Liver (tissue), 9 donors: Measurements from ENCODE around the gene AGGF1. TPM values are rescaled to one million over a fixed set of nuclear protein-coding genes. Genes with fewer than 3 reads are reported as not detected.

Experiments
- DNase-seq: peaks from one replicate; pipeline ENCODE4 v3.0.0-alpha.2; 2017; ENCODE audit warnings: low spot score
- H3K27ac ChIP-seq, 2 donors: one replicate each; pipeline ENCODE4 v1.7.0; 2013; ENCODE audit warnings: inconsistent platforms in 2 of 2, low read length in 2 of 2, control low read depth in 1 of 2, low read depth in 1 of 2, mild to moderate bottlenecking in 1 of 2
- H3K27me3 ChIP-seq, 4 donors: one replicate each; pipeline versions ENCODE4 v1.6.1 to v1.7.0; 2013; ENCODE audit warnings: low read length in 3 of 4, inconsistent platforms in 1 of 4, mild to moderate bottlenecking in 1 of 4, moderate library complexity in 1 of 4; ENCODE audit not compliant: control insufficient read depth in 4 of 4, insufficient read depth in 4 of 4
- H3K36me3 ChIP-seq, 4 donors: one replicate each; pipeline versions ENCODE4 v1.6.1 to v1.7.0; 2013; ENCODE audit warnings: low read length in 3 of 4, mild to moderate bottlenecking in 3 of 4, low read depth in 1 of 4, moderate library complexity in 1 of 4; ENCODE audit not compliant: control insufficient read depth in 4 of 4, insufficient read depth in 3 of 4
- H3K4me1 ChIP-seq, 4 donors: one replicate each; pipeline versions ENCODE4 v1.6.1 to v1.7.0; 2013; ENCODE audit warnings: low read length in 3 of 4, mild to moderate bottlenecking in 3 of 4, moderate library complexity in 1 of 4; ENCODE audit not compliant: control insufficient read depth in 4 of 4, insufficient read depth in 4 of 4
- H3K4me3 ChIP-seq, 3 donors: one replicate each; pipeline versions ENCODE4 v1.6.1 to v1.7.0; 2013; ENCODE audit warnings: low read length in 3 of 3, control low read depth in 1 of 3, low read depth in 1 of 3, mild to moderate bottlenecking in 1 of 3
- H3K9ac ChIP-seq, 2 donors: one replicate each; pipeline ENCODE4 v1.7.0; 2013; ENCODE audit warnings: low read length in 2 of 2, mild to moderate bottlenecking in 2 of 2, moderate library complexity in 2 of 2, control low read depth in 1 of 2, low read depth in 1 of 2
- H3K9me3 ChIP-seq, 4 donors: one replicate each; pipeline versions ENCODE4 v1.6.1 to v1.7.0; 2013; ENCODE audit warnings: low read length in 3 of 4; ENCODE audit not compliant: control insufficient read depth in 4 of 4
- ATF3 ChIP-seq: IDR thresholded peaks from 2 replicates; pipeline ENCODE4 v1.6.1; 2016; ENCODE audit warnings: antibody characterized with exemption
- CTCF ChIP-seq: fragments of 150-350 bp; IDR thresholded peaks from 2 replicates; pipeline ENCODE4 v1.5.1; 2017; ENCODE audit warnings: improper control_type of control experiment, low read depth, low read length; ENCODE audit not compliant: missing input control
- EGR1 ChIP-seq, 2 donors: IDR thresholded peaks; 2 replicates each; pipeline ENCODE4 v1.6.1; 2016 to 2018; ENCODE audit warnings: antibody characterized with exemption in 2 of 2, low read depth in 2 of 2
- FOXA1 ChIP-seq: IDR thresholded peaks from 2 replicates; pipeline ENCODE4 v1.6.1; 2016; ENCODE audit warnings: antibody characterized with exemption
- FOXA2 ChIP-seq: IDR thresholded peaks from 2 replicates; pipeline ENCODE4 v1.6.1; 2016; ENCODE audit warnings: antibody characterized with exemption
- GABPA ChIP-seq, 2 donors: IDR thresholded peaks in 1 of 2; conservative IDR thresholded peaks in 1 of 2; 2 replicates each; pipeline ENCODE4 v1.6.1; 2016; ENCODE audit warnings: antibody characterized with exemption in 2 of 2, mild to moderate bottlenecking in 1 of 2, moderate library complexity in 1 of 2
- HNF4A ChIP-seq, 2 donors: conservative IDR thresholded peaks; 2 replicates each; pipeline ENCODE4 v1.6.1; 2016; ENCODE audit warnings: antibody characterized with exemption in 2 of 2, mild to moderate bottlenecking in 2 of 2
- HNF4G ChIP-seq: IDR thresholded peaks from 2 replicates; pipeline ENCODE4 v1.6.1; 2016; ENCODE audit warnings: antibody characterized with exemption
- MAX ChIP-seq: IDR thresholded peaks from 2 replicates; pipeline ENCODE4 v1.6.1; 2016; ENCODE audit warnings: antibody characterized with exemption
- NR2F2 ChIP-seq: IDR thresholded peaks from 2 replicates; pipeline ENCODE4 v1.6.1; 2016; ENCODE audit warnings: antibody characterized with exemption
- RAD21 ChIP-seq, 2 donors: IDR thresholded peaks; 2 replicates each; pipeline ENCODE4 v1.6.1; 2016; ENCODE audit warnings: antibody characterized with exemption in 2 of 2, mild to moderate bottlenecking in 2 of 2
- REST ChIP-seq: IDR thresholded peaks from 2 replicates; pipeline ENCODE4 v1.6.1; 2016; ENCODE audit warnings: antibody characterized with exemption, mild to moderate bottlenecking
- RXRA ChIP-seq, 2 donors: IDR thresholded peaks; 2 replicates each; pipeline ENCODE4 v1.6.1; 2017 to 2018; ENCODE audit warnings: antibody characterized with exemption in 2 of 2, mild to moderate bottlenecking in 1 of 2
- SP1 ChIP-seq: IDR thresholded peaks from 2 replicates; pipeline ENCODE4 v1.6.1; 2018; ENCODE audit warnings: antibody characterized with exemption, mild to moderate bottlenecking
- TAF1 ChIP-seq: conservative IDR thresholded peaks from 2 replicates; pipeline ENCODE4 v1.6.1; 2016; ENCODE audit warnings: antibody characterized with exemption, mild to moderate bottlenecking
- YY1 ChIP-seq: IDR thresholded peaks from 2 replicates; pipeline ENCODE4 v1.6.1; 2016; ENCODE audit warnings: antibody characterized with exemption, mild to moderate bottlenecking
- ZBTB33 ChIP-seq: IDR thresholded peaks from 2 replicates; pipeline ENCODE4 v1.6.1; 2016; ENCODE audit warnings: antibody characterized with exemption
- WGBS: extraction: QIAGEN DNeasy Blood & Tissue Kit; methylation state at CpG from one replicate; pipeline ENCODE4 v1.1.7; 2013; 5-methylcytosine and 5-hydroxymethylcytosine counted together
- polyA plus RNA-seq, 2 donors: library from polyadenylated mRNA; stranded (reverse) in 1 of 2; unstranded in 1 of 2; fragments of 200-250 nt in 1 of 2; fragments of >200 nt in 1 of 2; fragmentation: Nextera tagmentation in 1 of 2; extraction: Ambion mirVana in 1 of 2; gene quantifications; one replicate each; pipeline versions ENCODE4 v1.2.1 to v1.2.3, GENCODE V29; 2013 to 2015
- total RNA-seq, 2 donors: library from RNA; depleted of rRNA; stranded (reverse); fragments of >200 nt; gene quantifications; one replicate each; pipeline ENCODE4 v1.2.3, GENCODE V29; 2014
- donor health status: healthy.
- donor health status: healthy.
- donor health status: healthy.
- donor health status: healthy.
- donor health status: healthy.

Gene AGGF1
- total and polyA plus RNA-seq, 4 donors, result 7.2 to 16.7 (median 15.1) TPM

- TF ChIP-seq ZBTB33 (no peak), RAD21 (IDR thresholded peaks at IDR 0.05) (no peak), TAF1 (no peak), HNF4G (no peak)
Observed at GRCh38 chr5:77003246-77003645, 27.0 kb upstream of the AGGF1 start (continued).

GRCh38 chr5:77006124-77006523 is 24.1 kb upstream of the AGGF1 start:
- no peaks in the 10 kb centered on the region for H3K36me3 ChIP-seq
- no peak for DNase-seq
- WGBS, result 67% methylated on average over 2 of the region's 2 CpGs
- H3K9ac ChIP-seq, result no peak overlapping the region
- H3K9me3 ChIP-seq, result no peaks in the 10 kb centered on the region
- no peaks in the 10 kb centered on the region for H3K4me1 ChIP-seq
- no peak overlapping the region for H3K27ac ChIP-seq
- H3K4me3 ChIP-seq, result no peak overlapping the region
- no peak for TF ChIP-seq ATF3
- no peak for TF ChIP-seq SP1
- TF ChIP-seq FOXA2, result no peak
- no peak for TF ChIP-seq EGR1 (IDR thresholded peaks at IDR 0.05; ENCODE audit: low read depth in 2 of 2)
- TF ChIP-seq RXRA (IDR thresholded peaks at IDR 0.05), result no peak
- TF ChIP-seq HNF4A (conservative IDR thresholded peaks at IDR 0.05), result no peak
- TF ChIP-seq NR2F2, result no peak
- no peak for TF ChIP-seq ZBTB33
- no peaks in the 10 kb centered on the region for H3K27me3 ChIP-seq

- no peaks in the 10 kb centered on the region for H3K4me1 ChIP-seq
- no peaks in the 10 kb centered on the region for H3K9me3 ChIP-seq
- H3K36me3 ChIP-seq, result no peaks in the 10 kb centered on the region
- 60% methylated on average over 3 of the region's 3 CpGs for WGBS
- TF ChIP-seq RXRA (IDR thresholded peaks at IDR 0.05) (no peak), YY1 (no peak), CTCF (no peak), HNF4A (conservative IDR thresholded peaks at IDR 0.05) (no peak), REST (no peak), ATF3 (no peak), TAF1 (no peak), NR2F2 (no peak), FOXA1 (no peak), GABPA (IDR thresholded peaks at IDR 0.05 in 1 of 2, conservative IDR thresholded peaks at IDR 0.05 in 1 of 2) (no peak), RAD21 (IDR thresholded peaks at IDR 0.05) (no peak), MAX (no peak), EGR1 (IDR thresholded peaks at IDR 0.05; ENCODE audit: low read depth in 2 of 2) (no peak), SP1 (no peak)
- no peak overlapping the region for H3K9ac ChIP-seq
- no peak overlapping the region for H3K27ac ChIP-seq
- no peaks in the 10 kb centered on the region for H3K27me3 ChIP-seq
- no peak overlapping the region for H3K4me3 ChIP-seq
- no peak for DNase-seq
Observed at GRCh38 chr5:77008413-77008812, 21.8 kb upstream of the AGGF1 start.
